Breast epithelium (tissue), 4 donors: ENCODE results near the gene CSNK2B. TPM values are rescaled to one million over a fixed set of nuclear protein-coding genes. Genes with fewer than 3 reads are reported as not detected.
A peak's percentile ranks its signal among the peaks of the same experiment; 100 is the strongest.

ENCODE experiments used
- DNase-seq, 2 donors: peaks; one replicate each; pipeline ENCODE4 v3.0.0-alpha.2; 2019; ENCODE audit warnings: low spot score in 2 of 2
- H3K27ac ChIP-seq, 2 donors: fragments of 200-600 bp; sonication (generic) in 1 of 2; one replicate each; pipeline ENCODE4 v1.5.1; 2016 to 2019; ENCODE audit warnings: mild to moderate bottlenecking in 1 of 2
- H3K27me3 ChIP-seq, 2 donors: fragments of 200-600 bp; sonication (generic) in 1 of 2; one replicate each; pipeline versions ENCODE4 v1.5.1 to v1.6.0; 2017 to 2019; ENCODE audit warnings: control low read depth in 1 of 2, mild to moderate bottlenecking in 1 of 2
- H3K36me3 ChIP-seq: fragments of 200-600 bp; one replicate; pipeline ENCODE4 v1.5.1; 2019
- H3K4me1 ChIP-seq, 2 donors: fragments of 200-600 bp; sonication (generic); one replicate each; pipeline ENCODE4 v1.5.1; 2016 to 2019; ENCODE audit warnings: control low read depth in 1 of 2
- H3K4me3 ChIP-seq, 3 donors: fragments of 200-600 bp; sonication (generic); 1 replicate in 2 of 3; 2 replicates in 1 of 3; pipeline ENCODE4 v1.5.1; 2016 to 2019; ENCODE audit warnings: mild to moderate bottlenecking in 3 of 3, moderate library complexity in 2 of 3
- H3K9me3 ChIP-seq, 2 donors: fragments of 200-600 bp; sonication (generic) in 1 of 2; one replicate each; pipeline ENCODE4 v1.5.1; 2016 to 2019; ENCODE audit warnings: control low read depth in 1 of 2
- POLR2A ChIP-seq: fragments of 450-650 bp; IDR thresholded peaks from one replicate; pipeline ENCODE4 v1.6.1; 2016; ENCODE audit warnings: antibody characterized with exemption, mild to moderate bottlenecking, moderate library complexity
- POLR2AphosphoS5 ChIP-seq, 3 donors: sonication (generic); formaldehyde crosslinking; IDR thresholded peaks; one replicate each; pipeline ENCODE4 v1.6.1; 2017; ENCODE audit warnings: antibody characterized with exemption in 3 of 3
- intact Hi-C: fragments of 100-400 bp; cut with DNase I; formaldehyde crosslinking; loops from one replicate; pipeline ENCODE4 v1.15.1; 2023; ENCODE audit warnings: low total_unique reads
- total RNA-seq, 3 donors: library from RNA; depleted of rRNA; stranded (reverse); fragments of >200 nt; gene quantifications; one replicate each; pipeline ENCODE4 v1.1.0, GENCODE V29; 2016
- TF ChIP-seq, protein P1 (sequence below), 3 donors: fragments of 450-650 bp; IDR thresholded peaks; one replicate each; pipeline ENCODE4 v1.5.1; 2016 to 2017; ENCODE audit warnings: antibody characterized with exemption in 3 of 3, mild to moderate bottlenecking in 3 of 3, moderate library complexity in 3 of 3

CSNK2B gene
- total RNA-seq, 3 donors from 2014 or later = 135 to 180 (median 178) TPM

DNA sequence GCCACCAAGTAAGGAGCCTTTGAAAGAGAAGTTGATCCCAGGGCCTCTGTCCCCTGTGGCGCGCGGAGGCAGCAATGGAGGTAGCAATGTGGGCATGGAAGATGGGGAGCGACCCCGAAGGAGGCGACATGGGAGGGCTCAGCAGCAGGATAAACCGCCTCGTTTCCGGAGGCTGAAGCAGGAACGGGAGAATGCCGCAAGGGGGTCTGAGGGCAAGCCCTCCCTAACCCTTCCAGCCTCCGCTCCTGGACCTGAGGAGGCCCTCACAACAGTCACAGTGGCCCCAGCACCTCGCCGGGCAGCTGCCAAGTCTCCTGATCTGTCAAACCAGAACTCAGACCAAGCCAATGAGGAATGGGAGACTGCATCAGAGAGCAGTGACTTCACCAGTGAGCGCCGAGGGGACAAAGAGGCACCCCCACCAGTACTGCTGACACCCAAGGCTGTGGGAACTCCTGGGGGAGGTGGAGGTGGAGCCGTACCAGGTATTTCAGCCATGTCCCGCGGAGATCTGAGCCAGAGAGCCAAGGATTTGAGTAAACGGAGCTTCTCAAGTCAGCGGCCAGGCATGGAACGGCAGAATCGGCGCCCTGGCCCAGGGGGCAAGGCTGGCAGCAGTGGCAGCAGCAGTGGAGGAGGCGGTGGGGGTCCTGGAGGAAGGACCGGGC lies 33.5 kb upstream of the CSNK2B start:
- Histone ChIP-seq H3K4me3 (no peak overlapping the region), H3K36me3 (peaks cover 23% of the 10 kb centered on the region), H3K4me1 (no peaks in the 10 kb centered on the region), H3K9me3 (no peaks in the 10 kb centered on the region), H3K27me3 (no peaks in the 10 kb centered on the region), H3K27ac (peak overlapping the region; percentile 55 to 61)
- intact Hi-C loops = no loop called here
- TF ChIP-seq POLR2AphosphoS5 (IDR thresholded peaks at IDR 0.05) (no peak), POLR2A (no peak)
- TF ChIP-seq, protein P1, sequence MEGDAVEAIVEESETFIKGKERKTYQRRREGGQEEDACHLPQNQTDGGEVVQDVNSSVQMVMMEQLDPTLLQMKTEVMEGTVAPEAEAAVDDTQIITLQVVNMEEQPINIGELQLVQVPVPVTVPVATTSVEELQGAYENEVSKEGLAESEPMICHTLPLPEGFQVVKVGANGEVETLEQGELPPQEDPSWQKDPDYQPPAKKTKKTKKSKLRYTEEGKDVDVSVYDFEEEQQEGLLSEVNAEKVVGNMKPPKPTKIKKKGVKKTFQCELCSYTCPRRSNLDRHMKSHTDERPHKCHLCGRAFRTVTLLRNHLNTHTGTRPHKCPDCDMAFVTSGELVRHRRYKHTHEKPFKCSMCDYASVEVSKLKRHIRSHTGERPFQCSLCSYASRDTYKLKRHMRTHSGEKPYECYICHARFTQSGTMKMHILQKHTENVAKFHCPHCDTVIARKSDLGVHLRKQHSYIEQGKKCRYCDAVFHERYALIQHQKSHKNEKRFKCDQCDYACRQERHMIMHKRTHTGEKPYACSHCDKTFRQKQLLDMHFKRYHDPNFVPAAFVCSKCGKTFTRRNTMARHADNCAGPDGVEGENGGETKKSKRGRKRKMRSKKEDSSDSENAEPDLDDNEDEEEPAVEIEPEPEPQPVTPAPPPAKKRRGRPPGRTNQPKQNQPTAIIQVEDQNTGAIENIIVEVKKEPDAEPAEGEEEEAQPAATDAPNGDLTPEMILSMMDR (IDR thresholded peaks at IDR 0.05) = no peak
- no peak for DNase-seq

DNA sequence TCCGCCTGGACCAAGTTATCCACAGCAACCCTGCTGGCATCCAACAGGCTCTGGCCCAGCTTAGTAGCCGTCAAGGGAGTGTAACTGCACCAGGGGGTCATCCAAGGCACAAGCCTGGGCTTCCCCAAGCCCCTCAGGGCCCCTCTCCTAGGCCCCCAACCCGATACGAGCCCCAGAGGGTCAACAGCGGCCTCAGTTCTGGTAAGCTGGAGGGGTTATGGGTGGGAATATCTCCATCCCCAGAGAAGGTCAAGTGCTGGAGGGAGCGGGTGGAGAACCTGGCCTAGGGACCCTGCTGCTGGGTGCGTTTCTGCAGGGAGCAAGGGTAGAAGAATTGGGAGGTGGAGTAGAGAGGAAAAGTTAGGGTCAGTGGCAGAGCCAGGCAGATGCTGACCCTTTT lies 32.4 kb upstream of the CSNK2B start:
- intact Hi-C loops = no loop called here
- peaks cover 13% of the 10 kb centered on the region for H3K36me3 ChIP-seq
- DNase-seq = no peak

DNA sequence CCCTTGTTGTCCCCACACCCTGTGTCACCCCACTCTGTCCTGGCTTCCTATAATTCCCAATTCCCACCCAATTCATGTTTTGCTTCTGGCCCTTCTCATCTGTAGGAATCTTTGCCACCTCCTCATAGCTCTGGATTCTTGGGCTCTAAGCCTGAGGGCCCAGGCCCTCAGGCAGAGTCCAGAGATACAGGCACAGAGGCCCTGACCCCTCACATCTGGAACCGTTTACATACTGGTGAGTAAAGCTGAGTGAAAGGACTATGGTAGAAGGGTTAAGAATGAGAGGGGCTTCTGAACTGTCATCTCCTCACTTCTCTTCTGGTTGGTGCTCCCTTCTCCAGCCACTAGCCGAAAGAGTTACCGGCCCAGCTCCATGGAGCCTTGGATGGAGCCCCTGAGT lies 31.7 kb upstream of the CSNK2B start:
- no peaks in the 10 kb centered on the region for H3K27me3 ChIP-seq
- no peaks in the 10 kb centered on the region for H3K4me1 ChIP-seq
- H3K27ac ChIP-seq = no peak overlapping the region
- H3K36me3 ChIP-seq = peaks cover 13% of the 10 kb centered on the region
- no peaks in the 10 kb centered on the region for H3K9me3 ChIP-seq
- intact Hi-C loops = no loop called here
- H3K4me3 ChIP-seq = no peak overlapping the region
- no peak for DNase-seq
- no peak for TF ChIP-seq POLR2AphosphoS5 (IDR thresholded peaks at IDR 0.05)
- TF ChIP-seq POLR2A = no peak
- TF ChIP-seq, protein P1 (IDR thresholded peaks at IDR 0.05) = no peak

More for the DNA sequence above, 32.4 kb upstream of the CSNK2B start:
- peak overlapping the region in 1 of 2 donors; percentile 55 for H3K27ac ChIP-seq
- no peaks in the 10 kb centered on the region for H3K4me1 ChIP-seq
- H3K4me3 ChIP-seq = no peak overlapping the region
- TF ChIP-seq POLR2A = no peak
- TF ChIP-seq, protein P1 (IDR thresholded peaks at IDR 0.05) = no peak
- TF ChIP-seq POLR2AphosphoS5 (IDR thresholded peaks at IDR 0.05) = no peak
- H3K27me3 ChIP-seq = no peaks in the 10 kb centered on the region
- no peaks in the 10 kb centered on the region for H3K9me3 ChIP-seq

DNA sequence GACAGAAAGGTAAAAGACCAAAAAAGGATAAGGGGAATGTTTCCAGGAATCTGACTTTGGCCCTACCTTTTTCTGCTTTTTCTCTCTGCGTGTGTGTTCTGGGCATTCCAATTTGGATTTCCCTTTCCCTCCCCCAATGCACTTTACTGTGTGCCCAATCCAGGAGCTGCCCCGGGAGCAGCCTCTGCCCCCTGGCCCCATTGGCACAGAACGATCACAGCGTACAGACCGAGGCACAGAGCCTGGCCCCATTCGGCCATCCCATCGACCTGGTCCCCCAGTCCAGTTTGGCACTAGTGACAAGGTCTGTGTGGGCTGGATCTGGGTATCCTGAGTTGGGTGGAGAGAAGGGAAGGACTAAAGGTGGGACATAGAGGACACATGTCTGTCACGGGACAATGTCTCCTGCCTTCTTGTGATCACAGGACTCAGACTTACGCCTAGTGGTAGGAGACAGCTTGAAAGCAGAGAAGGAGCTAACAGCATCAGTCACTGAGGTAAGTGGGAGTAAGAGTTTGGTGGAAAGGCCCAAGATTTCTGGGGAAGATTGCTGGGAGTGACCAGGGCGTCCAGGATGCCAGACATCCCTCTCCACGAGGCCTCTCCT lies 30.8 kb upstream of the CSNK2B start:
- no peak overlapping the region for H3K4me3 ChIP-seq
- no peak for DNase-seq
- H3K27me3 ChIP-seq = no peaks in the 10 kb centered on the region
- TF ChIP-seq, protein P1 (IDR thresholded peaks at IDR 0.05) = no peak
- TF ChIP-seq POLR2A = no peak
- TF ChIP-seq POLR2AphosphoS5 (IDR thresholded peaks at IDR 0.05) = no peak
- H3K27ac ChIP-seq = no peak overlapping the region
- peaks cover 17% of the 10 kb centered on the region for H3K36me3 ChIP-seq
- intact Hi-C loops = no loop called here
- H3K4me1 ChIP-seq = no peaks in the 10 kb centered on the region
- no peaks in the 10 kb centered on the region for H3K9me3 ChIP-seq
